Esophagus squamous epithelium (tissue), 5 donors: ENCODE data around the gene CCR2. TPM values are rescaled to one million over a fixed set of nuclear protein-coding genes. Genes with fewer than 3 reads are reported as not detected.

Experiments used
- DNase-seq: peaks from one replicate; lab custom pipeline; 2025; lab: John Stamatoyannopoulos, UW
- H3K27ac ChIP-seq, 4 donors: fragments of 200-600 bp; sonication (generic); one replicate each; pipeline ENCODE4 v1.5.1; 2016 to 2019; ENCODE audit warnings: mild to moderate bottlenecking in 1 of 4
- H3K27me3 ChIP-seq, 4 donors: fragments of 200-600 bp; sonication (generic); 1 replicate in 3 of 4; 2 replicates in 1 of 4; pipeline versions ENCODE4 v1.5.1 to v1.6.0; 2017 to 2021; ENCODE audit warnings: antibody characterized with exemption in 1 of 4
- H3K36me3 ChIP-seq, 3 donors: fragments of 200-600 bp; sonication (generic); one replicate each; pipeline ENCODE4 v1.5.1; 2016 to 2019
- H3K4me1 ChIP-seq, 3 donors: fragments of 200-600 bp; sonication (generic); one replicate each; pipeline ENCODE4 v1.5.1; 2017 to 2019
- H3K4me3 ChIP-seq, 4 donors: fragments of 200-600 bp; sonication (generic); 1 replicate in 3 of 4; 2 replicates in 1 of 4; pipeline ENCODE4 v1.5.1; 2016 to 2019; ENCODE audit warnings: mild to moderate bottlenecking in 2 of 4, moderate library complexity in 1 of 4
- H3K9me3 ChIP-seq, 3 donors: fragments of 200-600 bp; sonication (generic); one replicate each; pipeline ENCODE4 v1.5.1; 2016 to 2019
- CTCF ChIP-seq, 6 experiments: fragments of 450-650 bp in 4 of 6; fragments of 200-600 bp in 2 of 6; sonication (generic) in 2 of 6; IDR thresholded peaks; one replicate each; pipeline ENCODE4 v1.5.1; 2016 to 2019; ENCODE audit warnings: antibody characterized with exemption in 6 of 6, mild to moderate bottlenecking in 4 of 6, moderate library complexity in 4 of 6
- POLR2A ChIP-seq, 4 donors: fragments of 450-650 bp; IDR thresholded peaks; one replicate each; pipeline ENCODE4 v1.6.1; 2017; ENCODE audit warnings: antibody characterized with exemption in 4 of 4, mild to moderate bottlenecking in 4 of 4, moderate library complexity in 3 of 4
- WGBS, 2 donors: methylation state at CpG; one replicate each; pipeline ENCODE4 v1.1.5; 2018; 5-methylcytosine and 5-hydroxymethylcytosine counted together
- intact Hi-C: fragments of 100-400 bp; cut with DNase I; formaldehyde crosslinking; loops from one replicate; pipeline ENCODE4 v1.15.0; 2022
- total RNA-seq, 4 donors: library from RNA; depleted of rRNA; stranded (reverse); fragments of >200 nt; gene quantifications; one replicate each; pipeline ENCODE4 v1.1.0, GENCODE V29; 2016
- donor health status: DM: yes; HTN: yes; CAD: no.

The CCR2 gene
- total RNA-seq, 4 donors from 2014 or later, result 0.40 to 6.0 (median 1.9) TPM

GRCh38 chr3:46334741-46335478 lies 19.0 kb upstream of the CCR2 start:
- no peak for DNase-seq
- intact Hi-C loops, result no loop called here
- Histone ChIP-seq H3K9me3 (peaks cover 0 to 17% (median 12%) of the 10 kb centered on the region in 3 donors), H3K4me1 (peaks cover 0 to 10% (median 0%) of the 10 kb centered on the region in 3 donors), H3K27ac (no peak overlapping the region), H3K4me3 (no peak overlapping the region), H3K27me3 (no peaks in the 10 kb centered on the region), H3K36me3 (no peaks in the 10 kb centered on the region)
- 30 to 34% methylated on average over 4 of the region's 4 CpGs for WGBS, 2 donors
- TF ChIP-seq CTCF (IDR thresholded peaks at IDR 0.05), result no peak
- no peak for TF ChIP-seq POLR2A (IDR thresholded peaks at IDR 0.05)

- Histone ChIP-seq H3K9me3 (peaks cover 0 to 22% (median 18%) of the 10 kb centered on the region in 3 donors), H3K36me3 (no peaks in the 10 kb centered on the region), H3K27me3 (no peaks in the 10 kb centered on the region), H3K4me3 (no peak overlapping the region), H3K4me1 (peaks cover 0 to 10% (median 0%) of the 10 kb centered on the region in 3 donors), H3K27ac (no peak overlapping the region)
- DNase-seq, result no peak
- no peak for TF ChIP-seq POLR2A (IDR thresholded peaks at IDR 0.05)
- TF ChIP-seq CTCF (IDR thresholded peaks at IDR 0.05), result no peak
- whole genome bisulfite sequencing, 2 donors, result 69 to 72% methylated on average over 3 of the region's 3 CpGs
- intact Hi-C loops, result no loop called here
Observed at GRCh38 chr3:46335541-46335940, 18.4 kb upstream of the CCR2 start.

- peaks cover 0 to 10% (median 0%) of the 10 kb centered on the region in 3 donors for H3K4me1 ChIP-seq
- no peaks in the 10 kb centered on the region for H3K36me3 ChIP-seq
- no peaks in the 10 kb centered on the region for H3K27me3 ChIP-seq
- DNase-seq, result no peak
- no peak for TF ChIP-seq POLR2A (IDR thresholded peaks at IDR 0.05)
- no peak for TF ChIP-seq CTCF (IDR thresholded peaks at IDR 0.05)
- no peak overlapping the region for H3K4me3 ChIP-seq
- intact Hi-C loops, result no loop called here
- H3K27ac ChIP-seq, result no peak overlapping the region
- peaks cover 0 to 22% (median 18%) of the 10 kb centered on the region in 3 donors for H3K9me3 ChIP-seq
Observed at GRCh38 chr3:46337911-46338310, 16.0 kb upstream of the CCR2 start.

- Histone ChIP-seq H3K4me3 (no peak overlapping the region), H3K27ac (no peak overlapping the region), H3K4me1 (peaks cover 0 to 10% (median 0%) of the 10 kb centered on the region in 3 donors), H3K27me3 (no peaks in the 10 kb centered on the region), H3K36me3 (no peaks in the 10 kb centered on the region), H3K9me3 (peaks cover 0 to 22% (median 18%) of the 10 kb centered on the region in 3 donors)
- no peak for TF ChIP-seq POLR2A (IDR thresholded peaks at IDR 0.05)
- no peak for TF ChIP-seq CTCF (IDR thresholded peaks at IDR 0.05)
- 86 to 94% methylated on average over 1 of the region's 1 CpG for WGBS, 2 donors
- DNase-seq, result no peak
- intact Hi-C loops, result no loop called here
Observed at GRCh38 chr3:46338840-46339239, 15.1 kb upstream of the CCR2 start.

- no peak for DNase-seq
- WGBS, 2 donors, result 85 to 92% methylated on average over 4 of the region's 4 CpGs
- Histone ChIP-seq H3K27me3 (peaks cover 0 to 9% (median 0%) of the 10 kb centered on the region in 4 donors), H3K36me3 (no peaks in the 10 kb centered on the region), H3K27ac (no peak overlapping the region), H3K4me1 (no peaks in the 10 kb centered on the region), H3K9me3 (peaks cover 0 to 10% (median 9%) of the 10 kb centered on the region in 3 donors), H3K4me3 (no peak overlapping the region)
- intact Hi-C loops, result no loop called here
- TF ChIP-seq POLR2A (IDR thresholded peaks at IDR 0.05), result no peak
- TF ChIP-seq CTCF (IDR thresholded peaks at IDR 0.05), result no peak
Observed at GRCh38 chr3:46344476-46344875, 9.4 kb upstream of the CCR2 start.
